ENCODE results near the gene ADH4.

The ADH4 gene

DNA sequence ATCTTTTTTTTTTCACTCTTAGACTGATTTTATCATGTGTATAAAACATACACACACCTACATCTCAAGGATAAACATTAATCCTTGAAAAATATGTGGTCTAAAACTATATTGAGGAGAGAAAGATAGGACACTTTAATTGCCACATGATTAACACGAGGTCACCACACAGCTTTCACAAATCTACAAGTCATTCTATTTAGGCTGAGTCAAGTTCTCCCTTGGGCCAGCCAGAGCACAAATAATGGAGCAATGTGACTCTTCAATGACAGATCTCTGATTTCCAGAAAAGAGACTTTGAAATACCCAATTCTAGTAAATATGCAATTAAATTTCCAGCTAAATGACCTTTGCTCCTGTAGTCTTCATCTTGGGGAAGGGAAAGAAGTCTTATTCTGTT lies 12.9 kb upstream of the ADH4 start:
- no peak overlapping the region for H3K4me3 ChIP-seq (ENCODE audit: low read depth, low read length)
- ChIA-PET CTCF (no interaction called here), POLR2A (no interaction called here)
- DNase-seq (ENCODE audit: low read depth, low spot score), result no peak
- TF ChIP-seq, protein P1, sequence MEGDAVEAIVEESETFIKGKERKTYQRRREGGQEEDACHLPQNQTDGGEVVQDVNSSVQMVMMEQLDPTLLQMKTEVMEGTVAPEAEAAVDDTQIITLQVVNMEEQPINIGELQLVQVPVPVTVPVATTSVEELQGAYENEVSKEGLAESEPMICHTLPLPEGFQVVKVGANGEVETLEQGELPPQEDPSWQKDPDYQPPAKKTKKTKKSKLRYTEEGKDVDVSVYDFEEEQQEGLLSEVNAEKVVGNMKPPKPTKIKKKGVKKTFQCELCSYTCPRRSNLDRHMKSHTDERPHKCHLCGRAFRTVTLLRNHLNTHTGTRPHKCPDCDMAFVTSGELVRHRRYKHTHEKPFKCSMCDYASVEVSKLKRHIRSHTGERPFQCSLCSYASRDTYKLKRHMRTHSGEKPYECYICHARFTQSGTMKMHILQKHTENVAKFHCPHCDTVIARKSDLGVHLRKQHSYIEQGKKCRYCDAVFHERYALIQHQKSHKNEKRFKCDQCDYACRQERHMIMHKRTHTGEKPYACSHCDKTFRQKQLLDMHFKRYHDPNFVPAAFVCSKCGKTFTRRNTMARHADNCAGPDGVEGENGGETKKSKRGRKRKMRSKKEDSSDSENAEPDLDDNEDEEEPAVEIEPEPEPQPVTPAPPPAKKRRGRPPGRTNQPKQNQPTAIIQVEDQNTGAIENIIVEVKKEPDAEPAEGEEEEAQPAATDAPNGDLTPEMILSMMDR (IDR thresholded peaks at IDR 0.05; ENCODE audit: insufficient read depth, low read length, missing control alignments), result no peak

DNA sequence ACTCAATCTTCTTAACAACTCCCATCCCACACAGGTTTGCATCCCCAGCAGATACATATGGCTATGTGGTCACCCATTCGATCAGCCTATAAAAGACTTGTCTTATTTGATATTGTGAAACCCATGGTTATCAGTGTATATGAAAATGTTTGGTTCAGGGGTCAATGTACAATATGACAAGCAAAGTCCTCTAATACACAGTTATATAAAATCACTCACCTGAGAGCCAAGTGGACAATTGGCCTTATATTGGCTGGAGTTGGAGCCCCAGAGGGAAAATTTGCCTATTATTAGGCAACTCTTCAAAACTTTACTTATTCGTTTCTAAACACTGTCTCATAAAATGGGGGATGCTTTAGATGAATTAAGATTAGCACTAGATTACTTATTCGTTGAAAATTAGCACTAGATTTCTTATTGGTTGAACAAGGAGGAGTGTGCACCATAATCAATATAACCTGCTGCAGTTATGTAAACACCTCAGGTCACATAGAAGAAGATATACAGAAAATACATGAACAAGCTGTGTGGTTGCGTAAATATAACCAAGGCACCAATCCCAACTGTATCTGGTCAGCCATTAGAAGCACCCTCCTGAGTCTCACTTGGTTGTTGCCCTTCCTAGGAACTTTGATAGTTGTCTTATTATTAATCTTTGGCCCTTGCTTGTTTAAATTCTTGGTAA lies 10.7 kb upstream of the ADH4 start:
- ChIA-PET POLR2A (no interaction called here), CTCF (no interaction called here)
- TF ChIP-seq, protein P1 (IDR thresholded peaks at IDR 0.05; ENCODE audit: insufficient read depth, low read length, missing control alignments), result no peak
- H3K4me3 ChIP-seq (ENCODE audit: low read depth, low read length), result no peak overlapping the region
- no peak for DNase-seq (ENCODE audit: low read depth, low spot score)

DNA sequence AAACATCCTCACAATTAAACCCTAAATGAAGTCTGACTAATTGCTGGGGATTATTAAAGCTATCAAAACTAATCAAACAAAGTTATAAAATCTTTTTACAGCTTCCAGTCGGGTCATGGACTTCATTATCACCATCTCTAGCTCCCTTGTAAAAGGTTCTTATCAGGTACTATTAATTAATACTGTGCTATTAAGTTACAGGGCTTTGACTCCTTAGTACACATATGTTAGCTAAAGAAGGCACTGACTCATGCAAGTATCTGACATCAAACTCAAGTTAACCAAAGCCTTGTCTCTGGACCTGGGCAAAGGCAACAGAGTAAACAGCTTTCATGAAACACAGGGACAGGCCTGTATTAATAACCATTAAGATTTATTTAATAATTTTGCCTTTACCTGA lies 7.9 kb upstream of the ADH4 start:
- H3K4me3 ChIP-seq (ENCODE audit: low read depth, low read length), result no peak overlapping the region
- ChIA-PET POLR2A (no interaction called here), CTCF (interaction anchor here (1.0 kb wide), 1 partner anchor 50 kb away, joined by 3 read pairs; no protein-coding TSS in a partner anchor)
- TF ChIP-seq, protein P1 (IDR thresholded peaks at IDR 0.05; ENCODE audit: insufficient read depth, low read length, missing control alignments), result no peak
- DNase-seq (ENCODE audit: low read depth, low spot score), result no peak

DNA sequence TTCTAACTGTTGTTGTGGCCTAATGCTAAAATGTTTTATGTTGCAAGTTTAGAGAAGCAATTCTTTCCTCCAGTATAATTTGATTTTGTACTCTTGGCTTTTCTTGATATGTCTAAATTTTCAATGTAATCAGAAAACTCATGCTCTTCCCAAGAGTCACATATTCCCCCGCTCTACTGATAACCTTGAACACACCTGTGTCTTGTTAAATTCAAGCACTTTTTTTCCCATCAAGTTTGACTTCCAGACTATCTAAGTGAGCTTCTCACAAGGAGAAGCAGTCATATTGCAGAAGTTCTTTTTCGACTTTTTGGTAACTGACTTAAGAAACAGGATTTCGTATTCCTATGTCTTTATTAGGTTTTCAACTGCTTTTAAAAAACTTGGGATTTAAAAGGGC lies 7.4 kb upstream of the ADH4 start:
- ChIA-PET POLR2A (no interaction called here), CTCF (interaction anchor here (1.0 kb wide), 1 partner anchor 50 kb away, joined by 3 read pairs; no protein-coding TSS in a partner anchor)
- TF ChIP-seq, protein P1 (IDR thresholded peaks at IDR 0.05; ENCODE audit: insufficient read depth, low read length, missing control alignments), result no peak
- no peak overlapping the region for H3K4me3 ChIP-seq (ENCODE audit: low read depth, low read length)
- no peak for DNase-seq (ENCODE audit: low read depth, low spot score)

DNA sequence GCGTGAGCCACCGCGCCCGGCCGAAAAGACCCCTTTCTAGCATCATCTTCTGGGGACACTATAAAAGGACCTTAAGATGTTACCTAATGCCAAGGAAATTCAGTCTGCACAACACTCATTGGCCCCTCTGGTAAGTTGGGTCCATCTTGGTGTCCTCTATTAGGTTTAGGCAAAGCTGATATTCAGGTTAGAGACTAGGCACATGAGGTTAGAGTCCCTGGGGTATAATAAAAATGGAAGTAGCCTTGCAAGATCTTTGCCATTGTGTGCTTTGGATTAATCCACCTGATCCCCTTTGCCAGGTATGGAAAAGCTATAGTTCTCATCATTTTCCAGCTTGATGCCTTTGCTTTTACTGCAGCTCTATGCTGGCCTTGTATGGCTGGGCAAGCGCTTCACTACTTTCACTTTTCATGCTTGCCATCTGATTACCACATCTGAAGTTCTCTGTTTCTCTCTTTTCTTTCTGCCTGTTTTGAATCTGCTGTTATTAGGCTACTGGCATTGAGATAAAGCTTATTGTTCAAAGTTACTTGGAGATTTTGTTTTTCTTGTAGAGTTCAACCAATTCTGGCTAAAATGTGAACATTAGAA lies 5.4 kb upstream of the ADH4 start:
- DNase-seq (ENCODE audit: low read depth, low spot score), result no peak
- H3K4me3 ChIP-seq (ENCODE audit: low read depth, low read length), result no peak overlapping the region
- ChIA-PET CTCF (interaction anchor here (0.5 kb wide), 1 partner anchor 718 kb away, joined by 3 read pairs; no protein-coding TSS in a partner anchor), POLR2A (no interaction called here)
- TF ChIP-seq, protein P1 (IDR thresholded peaks at IDR 0.05; ENCODE audit: insufficient read depth, low read length, missing control alignments), result no peak

DNA sequence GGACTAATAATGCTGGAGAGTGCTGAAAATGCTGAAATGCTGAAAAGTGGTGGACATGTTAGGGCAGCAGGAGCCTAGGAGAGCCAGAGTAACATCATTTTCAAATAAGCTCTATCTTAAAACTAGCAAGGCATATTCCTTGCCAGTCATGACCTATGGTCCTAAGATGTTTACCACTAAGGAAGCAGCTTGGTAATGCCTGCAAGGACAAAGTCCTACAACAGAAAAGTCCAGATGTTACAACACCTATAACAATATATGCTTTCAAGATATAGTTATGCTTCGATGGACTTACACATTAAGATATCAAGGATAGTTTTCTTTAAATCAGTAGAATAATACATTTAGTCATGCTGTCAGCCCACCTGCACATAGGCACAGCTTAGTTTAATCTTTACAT lies 4.5 kb upstream of the ADH4 start:
- ChIA-PET POLR2A (no interaction called here), CTCF (no interaction called here)
- no peak for DNase-seq (ENCODE audit: low read depth, low spot score)
- TF ChIP-seq, protein P1 (IDR thresholded peaks at IDR 0.05; ENCODE audit: insufficient read depth, low read length, missing control alignments), result no peak
- H3K4me3 ChIP-seq (ENCODE audit: low read depth, low read length), result no peak overlapping the region
